Transverse colon (tissue), 4 donors: Measurements from ENCODE around the gene CDH6.

Source experiments
- POLR2A ChIP-seq: fragments of 450-650 bp; IDR thresholded peaks from one replicate; pipeline ENCODE4 v1.6.1; 2016; ENCODE audit warnings: antibody characterized with exemption, mild to moderate bottlenecking, moderate library complexity
- POLR2AphosphoS5 ChIP-seq, 3 donors: sonication (generic); formaldehyde crosslinking; IDR thresholded peaks; one replicate each; pipeline ENCODE4 v1.6.1; 2016; ENCODE audit warnings: antibody characterized with exemption in 3 of 3
- TF ChIP-seq, protein P1 (sequence below), 5 experiments: fragments of 200-600 bp in 3 of 5; fragments of 450-650 bp in 2 of 5; sonication (generic) in 3 of 5; IDR thresholded peaks; 1 replicate in 2 of 5; 2 replicates in 3 of 5; pipeline ENCODE4 v1.5.1; 2016 to 2017; ENCODE audit warnings: antibody characterized with exemption in 5 of 5, inconsistent platforms in 3 of 5, mild to moderate bottlenecking in 2 of 5, moderate library complexity in 1 of 5

DNA sequence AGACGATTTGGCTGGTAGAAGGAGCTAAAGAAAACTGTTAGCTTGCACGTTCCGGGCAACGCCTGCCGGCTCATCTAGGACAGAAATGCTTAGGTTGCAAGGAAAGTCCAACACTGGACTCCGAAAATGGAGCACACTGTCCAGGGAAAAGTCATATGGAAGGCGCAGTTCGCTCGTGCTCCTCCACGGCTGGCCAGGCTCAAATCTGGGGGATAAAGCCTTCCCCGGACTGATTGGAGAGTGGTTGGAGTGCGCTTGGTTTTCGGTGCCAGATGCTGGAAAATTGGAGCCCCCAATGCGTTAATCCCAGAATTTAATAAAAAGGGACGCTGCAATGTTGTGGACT, 955 bp downstream of the CDH6 start:
- TF ChIP-seq, protein P1, sequence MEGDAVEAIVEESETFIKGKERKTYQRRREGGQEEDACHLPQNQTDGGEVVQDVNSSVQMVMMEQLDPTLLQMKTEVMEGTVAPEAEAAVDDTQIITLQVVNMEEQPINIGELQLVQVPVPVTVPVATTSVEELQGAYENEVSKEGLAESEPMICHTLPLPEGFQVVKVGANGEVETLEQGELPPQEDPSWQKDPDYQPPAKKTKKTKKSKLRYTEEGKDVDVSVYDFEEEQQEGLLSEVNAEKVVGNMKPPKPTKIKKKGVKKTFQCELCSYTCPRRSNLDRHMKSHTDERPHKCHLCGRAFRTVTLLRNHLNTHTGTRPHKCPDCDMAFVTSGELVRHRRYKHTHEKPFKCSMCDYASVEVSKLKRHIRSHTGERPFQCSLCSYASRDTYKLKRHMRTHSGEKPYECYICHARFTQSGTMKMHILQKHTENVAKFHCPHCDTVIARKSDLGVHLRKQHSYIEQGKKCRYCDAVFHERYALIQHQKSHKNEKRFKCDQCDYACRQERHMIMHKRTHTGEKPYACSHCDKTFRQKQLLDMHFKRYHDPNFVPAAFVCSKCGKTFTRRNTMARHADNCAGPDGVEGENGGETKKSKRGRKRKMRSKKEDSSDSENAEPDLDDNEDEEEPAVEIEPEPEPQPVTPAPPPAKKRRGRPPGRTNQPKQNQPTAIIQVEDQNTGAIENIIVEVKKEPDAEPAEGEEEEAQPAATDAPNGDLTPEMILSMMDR (IDR thresholded peaks at IDR 0.05): no peak
- no peak for TF ChIP-seq POLR2A
- TF ChIP-seq POLR2AphosphoS5 (IDR thresholded peaks at IDR 0.05): no peak
